Measurements from ENCODE around the gene LHFPL2. TPM values are rescaled to one million over a fixed set of nuclear protein-coding genes. Genes with fewer than 3 reads are reported as not detected.

Gene LHFPL2
- total RNA-seq, 2 experiments from 2014 or later = 0.27 to 0.31 TPM

GRCh38 chr5:78554670-78555069 lies 93.9 kb downstream of the LHFPL2 start:
- POLR2A ChIA-PET = no interaction called here
- CTCF ChIA-PET = no interaction called here

GRCh38 chr5:78553580-78554353 lies 94.8 kb downstream of the LHFPL2 start:
- ChIA-PET POLR2A (no interaction called here), CTCF (no interaction called here)

GRCh38 chr5:78552729-78553342 lies 95.7 kb downstream of the LHFPL2 start:
- CTCF ChIA-PET = no interaction called here
- POLR2A ChIA-PET = no interaction called here

GRCh38 chr5:78550891-78551290 lies 97.7 kb downstream of the LHFPL2 start:
- CTCF ChIA-PET = no interaction called here
- POLR2A ChIA-PET = no interaction called here

GRCh38 chr5:78549043-78549442 lies 99.5 kb downstream of the LHFPL2 start:
- ChIA-PET POLR2A (no interaction called here), CTCF (no interaction called here)

- CTCF ChIA-PET = no interaction called here
- POLR2A ChIA-PET = no interaction called here
Measured at GRCh38 chr5:78547731-78548615, 100.6 kb downstream of the LHFPL2 start.

GRCh38 chr5:78547183-78547582 lies 101.4 kb downstream of the LHFPL2 start:
- POLR2A ChIA-PET = no interaction called here
- CTCF ChIA-PET = no interaction called here

- POLR2A ChIA-PET = no interaction called here
- CTCF ChIA-PET = no interaction called here
Measured at GRCh38 chr5:78546276-78546996, 102.1 kb downstream of the LHFPL2 start.

GRCh38 chr5:78545406-78545805 lies 103.2 kb downstream of the LHFPL2 start:
- POLR2A ChIA-PET = no interaction called here

GRCh38 chr5:78544561-78545201 lies 103.9 kb downstream of the LHFPL2 start:
- POLR2A ChIA-PET = no interaction called here
- CTCF ChIA-PET = no interaction called here

More at GRCh38 chr5:78545406-78545805, 103.2 kb downstream of the LHFPL2 start:
- CTCF ChIA-PET = no interaction called here

GRCh38 chr5:78543916-78544315 lies 104.7 kb downstream of the LHFPL2 start:
- CTCF ChIA-PET = no interaction called here

GRCh38 chr5:78543292-78543691 lies 105.3 kb downstream of the LHFPL2 start:
- POLR2A ChIA-PET = no interaction called here
- CTCF ChIA-PET = no interaction called here

More at GRCh38 chr5:78543916-78544315, 104.7 kb downstream of the LHFPL2 start:
- POLR2A ChIA-PET = no interaction called here

GRCh38 chr5:78542321-78542840 lies 106.2 kb downstream of the LHFPL2 start:
- POLR2A ChIA-PET = no interaction called here
- CTCF ChIA-PET = interaction anchor here (0.5 to 0.7 kb wide), 2 partner anchors 565 to 956 kb away, joined by 3 to 5 read pairs; no protein-coding TSS in a partner anchor

GRCh38 chr5:78541086-78541654 lies 107.4 kb downstream of the LHFPL2 start:
- CTCF ChIA-PET = no interaction called here
- POLR2A ChIA-PET = no interaction called here

- ChIA-PET CTCF (no interaction called here), POLR2A (no interaction called here)
Measured at GRCh38 chr5:78540335-78541085, 108.1 kb downstream of the LHFPL2 start.

- ChIA-PET POLR2A (no interaction called here), CTCF (interaction anchor here (1.1 kb wide), 1 partner anchor 484 kb away, joined by 3 read pairs; no protein-coding TSS in a partner anchor)
Measured at GRCh38 chr5:78538240-78538850, 110.2 kb downstream of the LHFPL2 start.

- CTCF ChIA-PET = interaction anchor here (1.1 kb wide), 1 partner anchor 484 kb away, joined by 3 read pairs; no protein-coding TSS in a partner anchor
- POLR2A ChIA-PET = no interaction called here
Measured at GRCh38 chr5:78537821-78538220, 110.8 kb downstream of the LHFPL2 start.

GRCh38 chr5:78537411-78537810 lies 111.2 kb downstream of the LHFPL2 start:
- POLR2A ChIA-PET = no interaction called here
- CTCF ChIA-PET = interaction anchor here (1.1 kb wide), 1 partner anchor 485 kb away, joined by 3 read pairs; no protein-coding TSS in a partner anchor

All from activated CD8-positive, alpha-beta memory T cell treated with anti-CD3 and anti-CD28 coated beads for 36 hours (primary cell).